Type B pancreatic cell (in vitro differentiated cells): ENCODE results near the gene P2RX1. TPM values are rescaled to one million over a fixed set of nuclear protein-coding genes. Genes with fewer than 3 reads are reported as not detected.

Experiments
- DNase-seq: peaks from one replicate; pipeline ENCODE4 v3.0.0; 2021; ENCODE audit warnings: mixed read lengths; ENCODE audit not compliant: unreplicated experiment; ENCODE audit errors: extremely low spot score
- H3K27ac Mint-ChIP-seq: 2 replicates; pipeline ENCODE4 v1.8.0; 2021; ENCODE audit warnings: mild to moderate bottlenecking, mixed read lengths
- H3K27me3 Mint-ChIP-seq: 2 replicates; pipeline ENCODE4 v1.8.0; 2021; ENCODE audit warnings: mixed read lengths
- H3K36me3 Mint-ChIP-seq: 2 replicates; pipeline ENCODE4 v1.8.0; 2021; ENCODE audit warnings: mixed read lengths
- H3K4me1 Mint-ChIP-seq: one replicate; pipeline ENCODE4 v1.8.0; 2021; ENCODE audit warnings: mixed read lengths; ENCODE audit not compliant: unreplicated experiment
- H3K4me3 Mint-ChIP-seq: 2 replicates; pipeline ENCODE4 v1.8.0; 2021; ENCODE audit warnings: mild to moderate bottlenecking, mixed read lengths
- H3K9me3 Mint-ChIP-seq: 2 replicates; pipeline ENCODE4 v1.8.0; 2021; ENCODE audit warnings: mixed read lengths
- total RNA-seq: library from RNA; stranded (reverse); gene quantifications from 2 replicates; pipeline ENCODE4 v1.2.1, GENCODE V29; 2021; ENCODE audit warnings: low replicate concordance
- TF ChIP-seq, protein P1 (sequence below): fragments of 200-600 bp; sonication (generic); conservative IDR thresholded peaks from 2 replicates; pipeline ENCODE4 v1.5.0; 2021; ENCODE audit warnings: antibody characterized with exemption, mild to moderate bottlenecking

P2RX1 gene
- total RNA-seq, 1 donor from 2014 or later: not detected

DNA sequence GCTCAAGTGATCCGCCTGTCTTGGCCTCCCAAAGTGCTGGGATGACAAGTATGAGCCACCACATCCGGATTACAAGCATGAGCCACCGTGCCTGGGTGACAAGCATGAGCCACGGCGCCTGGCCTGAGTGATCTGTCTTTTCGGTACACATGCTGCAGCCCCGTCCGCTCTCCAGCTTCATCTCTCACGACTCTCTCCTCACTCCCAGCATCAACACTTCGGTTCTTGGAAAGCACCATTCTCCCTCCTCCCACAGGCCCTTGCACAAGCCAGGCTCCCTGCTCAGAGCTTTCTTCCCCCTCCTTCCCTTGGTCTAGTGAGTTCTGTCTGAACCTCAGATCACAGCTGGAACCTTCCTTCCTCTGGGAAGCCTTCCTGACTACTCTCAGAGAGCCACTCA, 63.7 kb downstream of the P2RX1 start:
- TF ChIP-seq, protein P1, sequence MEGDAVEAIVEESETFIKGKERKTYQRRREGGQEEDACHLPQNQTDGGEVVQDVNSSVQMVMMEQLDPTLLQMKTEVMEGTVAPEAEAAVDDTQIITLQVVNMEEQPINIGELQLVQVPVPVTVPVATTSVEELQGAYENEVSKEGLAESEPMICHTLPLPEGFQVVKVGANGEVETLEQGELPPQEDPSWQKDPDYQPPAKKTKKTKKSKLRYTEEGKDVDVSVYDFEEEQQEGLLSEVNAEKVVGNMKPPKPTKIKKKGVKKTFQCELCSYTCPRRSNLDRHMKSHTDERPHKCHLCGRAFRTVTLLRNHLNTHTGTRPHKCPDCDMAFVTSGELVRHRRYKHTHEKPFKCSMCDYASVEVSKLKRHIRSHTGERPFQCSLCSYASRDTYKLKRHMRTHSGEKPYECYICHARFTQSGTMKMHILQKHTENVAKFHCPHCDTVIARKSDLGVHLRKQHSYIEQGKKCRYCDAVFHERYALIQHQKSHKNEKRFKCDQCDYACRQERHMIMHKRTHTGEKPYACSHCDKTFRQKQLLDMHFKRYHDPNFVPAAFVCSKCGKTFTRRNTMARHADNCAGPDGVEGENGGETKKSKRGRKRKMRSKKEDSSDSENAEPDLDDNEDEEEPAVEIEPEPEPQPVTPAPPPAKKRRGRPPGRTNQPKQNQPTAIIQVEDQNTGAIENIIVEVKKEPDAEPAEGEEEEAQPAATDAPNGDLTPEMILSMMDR: no peak
- Mint-ChIP-seq H3K4me3 (no peak overlapping the region), H3K4me1 (no peaks in the 10 kb centered on the region), H3K27ac (no peak overlapping the region), H3K36me3 (no peaks in the 10 kb centered on the region), H3K27me3 (peaks cover 3% of the 10 kb centered on the region), H3K9me3 (no peaks in the 10 kb centered on the region)
- DNase-seq: no peak

DNA sequence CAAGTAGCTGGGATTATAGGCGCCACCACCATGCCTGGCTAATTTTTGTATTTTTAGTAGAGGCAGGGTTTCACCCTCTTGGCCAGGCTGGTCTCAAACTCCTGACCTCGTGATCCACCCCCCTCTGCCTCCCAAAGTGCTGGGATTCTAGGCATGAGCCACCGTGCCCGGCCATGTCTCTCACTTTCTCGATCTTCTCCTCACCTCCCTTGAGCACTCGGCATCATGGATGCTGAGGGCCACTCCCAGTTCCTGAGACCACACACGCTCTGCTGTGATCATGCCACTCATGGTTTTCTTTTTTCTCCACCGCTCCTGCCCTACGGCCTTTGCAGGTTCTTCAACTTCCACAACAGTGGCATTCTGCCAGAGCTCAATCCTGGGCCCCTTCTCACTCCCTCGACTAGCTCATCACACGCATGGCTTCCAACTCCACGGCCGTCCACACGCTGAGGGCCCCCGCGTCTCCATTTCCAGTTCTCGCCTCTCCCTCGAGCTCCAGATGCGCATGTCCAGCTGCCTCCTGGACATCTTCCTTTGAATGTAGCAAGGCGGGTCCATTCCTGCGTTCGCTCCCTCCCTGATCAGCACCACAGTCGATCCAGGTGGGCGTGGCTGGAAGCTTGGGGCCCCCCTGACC, 64.7 kb downstream of the P2RX1 start:
- TF ChIP-seq, protein P1: no peak
- Mint-ChIP-seq H3K27ac (no peak overlapping the region), H3K27me3 (peaks cover 3% of the 10 kb centered on the region), H3K9me3 (no peaks in the 10 kb centered on the region), H3K4me1 (no peaks in the 10 kb centered on the region), H3K36me3 (no peaks in the 10 kb centered on the region), H3K4me3 (no peak overlapping the region)
- no peak for DNase-seq

DNA sequence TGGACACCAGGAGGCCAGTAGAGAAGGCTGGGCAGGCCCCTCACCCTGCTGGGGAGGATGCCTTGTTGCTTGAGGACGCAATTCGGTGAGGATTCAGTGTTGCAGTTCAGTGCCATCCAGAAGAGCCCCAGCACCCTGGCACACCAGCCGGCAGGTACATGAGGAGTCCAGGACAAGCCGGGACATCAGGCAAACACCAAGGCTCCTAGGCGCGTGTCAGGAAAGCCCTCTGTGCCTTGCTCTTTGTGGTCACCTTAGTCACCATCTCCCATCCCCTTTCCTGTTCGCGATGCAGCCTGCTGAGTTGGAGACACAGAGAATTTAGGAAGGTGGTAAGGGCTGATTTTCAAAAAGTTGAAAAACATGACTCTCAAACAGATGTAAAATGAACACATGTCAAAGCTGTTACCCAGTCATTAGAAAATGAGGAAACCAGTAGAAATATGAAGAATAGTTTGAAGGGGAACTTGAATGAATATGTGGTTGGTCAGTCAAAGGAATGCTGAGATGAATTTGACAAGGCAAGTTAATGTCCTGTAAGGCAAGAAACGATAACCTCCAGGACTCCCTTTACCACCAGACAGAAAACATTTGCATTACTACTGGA, 67.9 kb downstream of the P2RX1 start:
- Mint-ChIP-seq H3K27me3 (peaks cover 3% of the 10 kb centered on the region), H3K9me3 (no peaks in the 10 kb centered on the region), H3K36me3 (peaks cover 8% of the 10 kb centered on the region), H3K4me1 (peaks cover 13% of the 10 kb centered on the region), H3K27ac (no peak overlapping the region), H3K4me3 (no peak overlapping the region)
- TF ChIP-seq, protein P1: no peak
- DNase-seq: no peak

DNA sequence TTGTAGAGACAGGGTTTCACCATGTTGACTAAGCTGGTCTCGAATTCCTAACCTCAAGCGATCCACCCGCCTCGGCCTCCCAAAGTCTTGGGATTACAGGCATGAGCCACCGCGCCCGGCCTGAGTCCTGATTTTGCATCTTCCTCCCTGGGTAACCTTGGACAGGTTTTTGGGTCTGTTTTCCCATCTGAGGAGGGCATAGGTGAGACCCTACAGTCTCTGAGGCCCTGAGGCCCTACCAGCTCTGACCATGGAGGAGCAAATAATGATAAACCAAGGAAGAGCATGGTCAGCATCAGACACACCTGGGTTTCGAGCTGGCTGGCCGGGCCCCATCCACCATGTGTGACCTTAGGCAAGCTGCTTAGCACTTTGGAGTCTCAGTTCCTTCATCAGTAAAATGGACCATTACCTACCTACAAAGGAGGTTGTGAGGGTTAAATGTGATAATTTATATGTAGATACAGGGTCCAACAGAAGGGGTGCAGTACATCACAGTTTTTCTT, 69.0 kb downstream of the P2RX1 start:
- peaks cover 3% of the 10 kb centered on the region for H3K27me3 Mint-ChIP-seq
- peak overlapping the region; percentile 39 for H3K4me3 Mint-ChIP-seq
- no peaks in the 10 kb centered on the region for H3K9me3 Mint-ChIP-seq
- peaks cover 8% of the 10 kb centered on the region for H3K36me3 Mint-ChIP-seq
- H3K4me1 Mint-ChIP-seq: peaks cover 13% of the 10 kb centered on the region
- no peak overlapping the region for H3K27ac Mint-ChIP-seq
- TF ChIP-seq, protein P1: no peak
- no peak for DNase-seq

Other genes with a start within 250 kb of the P2RX1 start
- 91.2 and 138 TPM in 2 replicates for gene TAX1BP3, start 247.9 kb downstream of the P2RX1 start, total RNA-seq
- 38.6 and 46.6 TPM in 2 replicates for gene EMC6, start 247.7 kb downstream of the P2RX1 start, total RNA-seq
- gene P2RX5, start 220.3 kb downstream of the P2RX1 start, total RNA-seq: 0.69 and 1.3 TPM in 2 replicates
- 5.2 and 13.1 TPM in 2 replicates for gene HASPIN, start 192.6 kb downstream of the P2RX1 start, total RNA-seq
- 21.0 and 28.8 TPM in 2 replicates for gene ITGAE, start 115.3 kb downstream of the P2RX1 start, total RNA-seq
- 54.9 and 58.2 TPM in 2 replicates for gene NCBP3, start 70.2 kb downstream of the P2RX1 start, total RNA-seq
- 0.83 and 2.7 TPM in 2 replicates for gene CAMKK1, start 23.4 kb downstream of the P2RX1 start, total RNA-seq
- gene ATP2A3, start 48.0 kb upstream of the P2RX1 start, total RNA-seq: 33.2 and 58.6 TPM in 2 replicates
- gene ZZEF1, start 226.6 kb upstream of the P2RX1 start, total RNA-seq: 34.9 and 35.0 TPM in 2 replicates
- 12.3 and 15.0 TPM in 2 replicates for gene CYB5D2, start 226.7 kb upstream of the P2RX1 start, total RNA-seq